ENCODE data around the gene PHLDA3.

The PHLDA3 gene

DNA sequence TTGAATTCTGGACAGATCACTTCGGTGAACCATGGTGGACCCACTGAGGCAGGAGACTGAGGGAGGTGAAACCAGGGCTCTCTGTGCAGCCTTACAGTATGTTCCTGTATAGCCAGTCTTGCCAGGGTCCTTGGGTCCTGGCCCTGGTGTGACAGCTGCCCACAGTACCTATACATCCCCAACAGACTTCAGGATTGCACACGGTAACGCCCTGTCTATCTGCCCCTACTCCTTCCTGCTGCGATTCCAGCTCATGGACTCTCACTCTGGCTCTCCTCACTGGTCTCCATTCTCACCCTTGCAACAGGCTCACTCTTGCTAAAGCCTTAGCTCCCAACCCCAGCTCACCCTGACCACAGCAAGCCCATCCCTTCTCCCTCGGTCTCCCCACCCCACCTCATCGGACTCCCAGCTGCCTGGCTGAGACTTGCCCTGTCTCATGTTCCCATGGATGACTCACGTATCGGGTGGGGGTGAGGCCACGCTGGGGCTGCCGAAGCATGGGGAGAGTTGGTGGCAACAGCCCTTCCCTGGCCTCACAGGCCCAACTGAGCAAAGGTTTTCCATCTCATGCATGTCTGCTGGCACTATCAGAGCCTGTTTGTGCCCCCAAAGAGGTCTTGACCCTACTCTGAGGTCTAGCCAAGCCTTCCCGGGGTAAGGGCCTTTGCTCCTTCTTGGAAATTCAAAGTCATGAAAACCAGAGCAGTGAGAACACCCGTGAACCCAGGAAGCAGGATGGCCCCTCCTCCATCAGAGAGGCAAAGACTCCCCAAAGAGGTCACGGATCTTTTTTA lies 7.1 kb downstream of the PHLDA3 start:
- peak; percentile 98 for DNase-seq
- H3K27me3 ChIP-seq (replicated peaks) = no peaks in the 10 kb centered on the region
- H3K36me3 ChIP-seq (replicated peaks) = peaks cover 26% of the 10 kb centered on the region
- in situ Hi-C loops (cut with HindIII; ENCODE audit: low pct_ligation_motif_present, low sequenced_read_pairs) = no loop called here
- H3K27ac ChIP-seq = peak overlapping the region; percentile 99
- no peak overlapping the region for H3K4me3 ChIP-seq (ENCODE audit: low read depth, low read length)
- TF ChIP-seq, protein P1, sequence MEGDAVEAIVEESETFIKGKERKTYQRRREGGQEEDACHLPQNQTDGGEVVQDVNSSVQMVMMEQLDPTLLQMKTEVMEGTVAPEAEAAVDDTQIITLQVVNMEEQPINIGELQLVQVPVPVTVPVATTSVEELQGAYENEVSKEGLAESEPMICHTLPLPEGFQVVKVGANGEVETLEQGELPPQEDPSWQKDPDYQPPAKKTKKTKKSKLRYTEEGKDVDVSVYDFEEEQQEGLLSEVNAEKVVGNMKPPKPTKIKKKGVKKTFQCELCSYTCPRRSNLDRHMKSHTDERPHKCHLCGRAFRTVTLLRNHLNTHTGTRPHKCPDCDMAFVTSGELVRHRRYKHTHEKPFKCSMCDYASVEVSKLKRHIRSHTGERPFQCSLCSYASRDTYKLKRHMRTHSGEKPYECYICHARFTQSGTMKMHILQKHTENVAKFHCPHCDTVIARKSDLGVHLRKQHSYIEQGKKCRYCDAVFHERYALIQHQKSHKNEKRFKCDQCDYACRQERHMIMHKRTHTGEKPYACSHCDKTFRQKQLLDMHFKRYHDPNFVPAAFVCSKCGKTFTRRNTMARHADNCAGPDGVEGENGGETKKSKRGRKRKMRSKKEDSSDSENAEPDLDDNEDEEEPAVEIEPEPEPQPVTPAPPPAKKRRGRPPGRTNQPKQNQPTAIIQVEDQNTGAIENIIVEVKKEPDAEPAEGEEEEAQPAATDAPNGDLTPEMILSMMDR (IDR thresholded peaks at IDR 0.05; ENCODE audit: low read depth, low read length, missing control alignments) = no peak

DNA sequence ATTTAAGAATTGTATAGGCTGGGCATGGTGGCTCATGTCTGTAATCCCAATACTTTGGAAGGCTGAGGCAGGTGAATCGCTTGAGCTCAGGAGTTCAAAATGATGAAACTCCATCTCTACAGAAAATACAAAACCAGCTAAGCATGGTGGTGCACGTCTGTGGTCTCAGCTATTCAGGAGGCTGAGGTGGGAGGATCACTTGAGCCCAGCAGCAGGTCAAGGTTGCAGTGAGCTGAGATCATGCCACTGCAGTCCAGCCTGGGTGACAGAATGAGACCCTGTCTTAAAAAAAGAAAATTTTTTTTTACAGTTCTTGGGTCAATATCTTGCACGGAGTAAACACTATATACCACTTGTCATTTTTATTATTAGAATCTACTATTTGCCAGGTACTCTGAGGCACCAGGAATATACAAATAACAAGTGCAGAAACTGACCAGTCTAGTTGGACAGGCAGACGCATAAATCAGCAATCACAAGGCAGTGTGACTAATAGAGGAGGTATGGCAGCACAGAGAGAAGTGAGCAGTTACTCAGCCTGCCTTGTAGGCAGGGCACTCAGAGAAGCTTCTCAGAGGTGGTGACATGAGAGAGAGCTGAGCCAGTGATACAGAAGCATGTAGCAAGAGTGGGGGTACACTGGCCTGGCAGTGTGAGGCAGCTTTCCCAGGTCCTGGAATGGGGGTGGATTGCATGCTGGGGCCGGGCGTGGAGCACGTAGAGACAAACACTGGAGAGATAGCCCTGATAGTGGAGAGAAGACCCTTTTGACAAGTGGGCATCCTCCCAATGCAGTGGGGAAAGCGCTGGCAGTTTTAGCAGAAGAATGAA lies 8.0 kb downstream of the PHLDA3 start:
- peak; percentile 98 for DNase-seq
- no peaks in the 10 kb centered on the region for H3K27me3 ChIP-seq (replicated peaks)
- in situ Hi-C loops (cut with HindIII; ENCODE audit: low pct_ligation_motif_present, low sequenced_read_pairs) = no loop called here
- TF ChIP-seq, protein P1 (IDR thresholded peaks at IDR 0.05; ENCODE audit: low read depth, low read length, missing control alignments) = no peak
- peak overlapping the region; percentile 99 for H3K27ac ChIP-seq
- H3K36me3 ChIP-seq (replicated peaks) = peaks cover 23% of the 10 kb centered on the region
- no peak overlapping the region for H3K4me3 ChIP-seq (ENCODE audit: low read depth, low read length)

DNA sequence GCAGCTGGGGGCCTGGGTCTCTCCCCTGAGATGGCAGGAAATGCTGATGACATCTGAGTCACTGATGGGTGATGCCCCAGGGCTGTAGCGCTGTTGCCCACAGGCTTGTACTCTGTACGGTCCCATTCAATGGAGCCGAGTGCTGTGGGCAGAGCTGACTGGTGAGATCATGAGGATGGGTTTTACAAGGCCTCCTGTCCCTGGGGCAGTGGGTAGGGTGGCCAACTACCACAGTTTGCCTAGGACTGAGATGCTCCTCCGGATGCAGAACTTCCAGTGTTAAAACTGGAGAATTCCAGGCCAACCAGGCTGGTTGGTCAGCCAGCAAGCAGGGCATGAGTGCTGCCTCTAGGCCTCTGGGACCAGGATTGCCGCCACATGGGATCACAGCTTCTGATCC lies 9.2 kb downstream of the PHLDA3 start:
- H3K27ac ChIP-seq = no peak overlapping the region
- in situ Hi-C loops (cut with HindIII; ENCODE audit: low pct_ligation_motif_present, low sequenced_read_pairs) = no loop called here
- DNase-seq = no peak
- H3K4me3 ChIP-seq (ENCODE audit: low read depth, low read length) = no peak overlapping the region
- peaks cover 10% of the 10 kb centered on the region for H3K36me3 ChIP-seq (replicated peaks)
- H3K27me3 ChIP-seq (replicated peaks) = no peaks in the 10 kb centered on the region
- TF ChIP-seq, protein P1 (IDR thresholded peaks at IDR 0.05; ENCODE audit: low read depth, low read length, missing control alignments) = no peak

DNA sequence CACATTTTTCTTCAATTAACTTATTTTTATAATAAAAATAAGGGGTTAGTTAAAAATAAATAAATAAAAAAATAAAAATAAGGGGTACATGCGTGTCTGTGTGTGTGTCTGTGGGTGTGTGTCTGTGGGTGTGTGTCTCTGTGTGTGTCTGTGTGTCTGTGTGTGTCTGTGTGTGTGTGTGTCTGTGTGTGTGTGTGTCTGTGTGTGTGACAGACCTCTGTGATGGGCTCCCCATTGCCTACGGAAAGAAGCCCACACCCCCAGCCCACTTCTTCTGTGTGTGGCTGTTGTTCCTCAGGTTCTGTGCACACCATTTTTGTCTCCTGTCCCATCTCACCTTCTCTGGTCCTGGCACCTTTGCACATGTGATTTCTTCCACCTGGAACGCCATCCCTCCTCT lies 9.9 kb downstream of the PHLDA3 start:
- Histone ChIP-seq H3K36me3 (replicated peaks) (peaks cover 3% of the 10 kb centered on the region), H3K27ac (no peak overlapping the region), H3K4me3 (ENCODE audit: low read depth, low read length) (no peak overlapping the region), H3K27me3 (replicated peaks) (no peaks in the 10 kb centered on the region)
- in situ Hi-C loops (cut with HindIII; ENCODE audit: low pct_ligation_motif_present, low sequenced_read_pairs) = no loop called here
- no peak for DNase-seq
- TF ChIP-seq, protein P1 (IDR thresholded peaks at IDR 0.05; ENCODE audit: low read depth, low read length, missing control alignments) = no peak

DNA sequence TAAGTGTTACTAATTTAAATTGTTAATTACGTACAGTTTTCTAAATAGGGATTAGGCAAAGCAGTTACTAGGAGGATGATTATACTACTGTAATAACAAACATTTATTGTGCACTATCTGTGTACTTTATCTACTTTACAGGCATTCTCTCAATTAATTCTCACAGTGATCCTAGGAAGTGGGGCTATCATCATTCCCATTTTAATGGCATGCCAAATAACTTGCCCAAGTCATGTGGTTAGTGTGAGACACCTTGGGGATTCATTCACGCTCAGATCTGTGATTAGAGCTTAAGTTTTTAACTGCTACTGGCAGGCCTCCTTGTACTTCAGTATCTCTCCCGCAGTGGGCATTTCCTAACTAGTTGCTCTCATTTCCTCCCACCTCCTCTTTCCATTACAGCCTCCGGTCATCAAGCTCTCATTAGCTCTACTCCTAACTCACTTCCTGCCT lies 11.5 kb downstream of the PHLDA3 start:
- Histone ChIP-seq H3K4me3 (ENCODE audit: low read depth, low read length) (no peak overlapping the region), H3K27me3 (replicated peaks) (no peaks in the 10 kb centered on the region), H3K27ac (peak overlapping the region; percentile 94), H3K36me3 (replicated peaks) (no peaks in the 10 kb centered on the region)
- DNase-seq = no peak
- TF ChIP-seq, protein P1 (IDR thresholded peaks at IDR 0.05; ENCODE audit: low read depth, low read length, missing control alignments) = no peak
- in situ Hi-C loops (cut with HindIII; ENCODE audit: low pct_ligation_motif_present, low sequenced_read_pairs) = no loop called here
